Tibial nerve (tissue), 4 donors: ENCODE results near the gene GPC6.

Source experiments
- CTCF ChIP-seq, 5 experiments: fragments of 200-600 bp in 3 of 5; fragments of 450-650 bp in 2 of 5; sonication (generic) in 3 of 5; IDR thresholded peaks; one replicate each; pipeline ENCODE4 v1.5.1; 2016 to 2019; ENCODE audit warnings: antibody characterized with exemption in 5 of 5, mild to moderate bottlenecking in 3 of 5, moderate library complexity in 2 of 5
- EP300 ChIP-seq, 2 donors: sonication (generic); formaldehyde crosslinking; IDR thresholded peaks; one replicate each; pipeline ENCODE4 v1.6.1; 2017; ENCODE audit warnings: antibody characterized with exemption in 2 of 2, mild to moderate bottlenecking in 1 of 2
- POLR2A ChIP-seq, 2 donors: fragments of 450-650 bp; IDR thresholded peaks; one replicate each; pipeline ENCODE4 v1.6.1; 2017; ENCODE audit warnings: antibody characterized with exemption in 2 of 2, mild to moderate bottlenecking in 2 of 2, moderate library complexity in 2 of 2

GRCh38 chr13:94050686-94051085 lies 824.1 kb downstream of the GPC6 start:
- TF ChIP-seq CTCF (IDR thresholded peaks at IDR 0.05) (no peak), POLR2A (IDR thresholded peaks at IDR 0.05) (no peak), EP300 (IDR thresholded peaks at IDR 0.05) (no peak)
